ENCODE data around the gene CBX2. TPM values are rescaled to one million over a fixed set of nuclear protein-coding genes. Genes with fewer than 3 reads are reported as not detected.

CBX2 gene
- total RNA-seq, 2 experiments from 2014 or later: 16.2 to 16.5 TPM

DNA sequence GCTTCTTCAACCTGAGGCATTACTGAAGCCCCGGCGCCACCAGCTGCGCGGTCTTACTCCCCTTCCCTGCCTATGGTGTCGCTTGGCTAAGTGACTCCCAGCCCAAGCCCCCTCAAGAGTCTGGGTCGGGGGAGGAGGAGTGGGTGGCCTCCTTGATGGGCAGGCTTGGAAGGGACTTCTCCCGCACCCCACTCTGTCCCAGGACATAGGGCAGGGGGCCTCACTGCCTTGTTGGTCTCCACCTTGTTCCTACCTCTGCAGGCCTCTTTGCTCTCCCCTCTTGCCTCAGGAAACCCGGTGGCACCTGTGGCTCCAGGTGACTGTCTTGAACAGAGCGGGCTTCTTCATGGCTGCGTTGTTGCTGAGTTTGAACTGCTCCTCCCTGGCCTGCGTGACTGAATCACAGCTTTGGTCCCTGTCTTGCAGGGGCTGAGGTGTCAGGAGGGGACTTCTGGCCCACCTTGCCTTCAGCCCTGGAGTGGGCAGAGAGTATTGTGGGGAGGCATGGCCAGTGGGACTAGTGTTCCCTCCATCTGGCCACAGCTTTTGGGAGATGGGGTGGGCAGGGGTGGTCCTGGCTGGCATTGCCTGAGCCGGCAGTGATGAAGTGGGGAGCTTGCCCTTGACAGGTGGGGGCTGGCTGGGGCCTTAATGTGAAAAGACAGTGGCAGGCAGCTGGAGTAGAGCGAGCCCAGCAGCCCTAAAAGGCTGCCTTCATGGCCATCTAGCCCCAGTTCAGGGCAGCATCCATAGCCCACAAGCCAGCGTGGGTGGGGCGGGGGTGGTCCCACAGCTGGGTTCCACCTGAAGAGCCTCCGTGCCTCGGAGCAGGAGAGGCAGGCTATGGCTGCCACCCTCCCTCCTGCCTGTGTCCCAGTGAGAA lies 7.3 kb downstream of the CBX2 start:
- ATAC-seq: no peak
- H3K4me1 Mint-ChIP-seq (ENCODE audit: low read depth): peaks cover 28% of the 10 kb centered on the region
- H3K9me3 Mint-ChIP-seq (ENCODE audit: insufficient read depth): no peaks in the 10 kb centered on the region
- H3K36me3 Mint-ChIP-seq (ENCODE audit: low read depth): peaks cover 16% of the 10 kb centered on the region
- no peak for DNase-seq
- ChIA-PET CTCF (no interaction called here), POLR2A (no interaction called here)
- H3K27ac Mint-ChIP-seq: no peak overlapping the region
- H3K4me3 Mint-ChIP-seq: no peak overlapping the region
- H3K27me3 Mint-ChIP-seq (ENCODE audit: low read depth): peaks cover 27% of the 10 kb centered on the region

GRCh38 chr17:79785900-79786810 lies 8.2 kb downstream of the CBX2 start:
- no peaks in the 10 kb centered on the region for H3K9me3 Mint-ChIP-seq (ENCODE audit: insufficient read depth)
- no peak overlapping the region for H3K4me3 Mint-ChIP-seq
- no peak overlapping the region for H3K27ac Mint-ChIP-seq
- H3K27me3 Mint-ChIP-seq (ENCODE audit: low read depth): peaks cover 35% of the 10 kb centered on the region
- H3K4me1 Mint-ChIP-seq (ENCODE audit: low read depth): peaks cover 27% of the 10 kb centered on the region
- POLR2A ChIA-PET: no interaction called here
- no peak for ATAC-seq
- DNase-seq: no peak
- peaks cover 16% of the 10 kb centered on the region for H3K36me3 Mint-ChIP-seq (ENCODE audit: low read depth)
- CTCF ChIA-PET: interaction anchor here (1.1 kb wide), 1 partner anchor 49 kb away, joined by 3 read pairs; no protein-coding TSS in a partner anchor

GRCh38 chr17:79786930-79787643 lies 9.1 kb downstream of the CBX2 start:
- no peak overlapping the region for H3K27ac Mint-ChIP-seq
- ChIA-PET CTCF (interaction anchor here (1.1 to 1.5 kb wide), 2 partner anchors 9 to 48 kb away, joined by 3 to 4 read pairs; no protein-coding TSS in a partner anchor), POLR2A (no interaction called here)
- H3K27me3 Mint-ChIP-seq (ENCODE audit: low read depth): peaks cover 40% of the 10 kb centered on the region
- no peaks in the 10 kb centered on the region for H3K9me3 Mint-ChIP-seq (ENCODE audit: insufficient read depth)
- no peak for ATAC-seq
- peaks cover 13% of the 10 kb centered on the region for H3K36me3 Mint-ChIP-seq (ENCODE audit: low read depth)
- H3K4me3 Mint-ChIP-seq: no peak overlapping the region
- peaks cover 18% of the 10 kb centered on the region for H3K4me1 Mint-ChIP-seq (ENCODE audit: low read depth)
- no peak for DNase-seq

GRCh38 chr17:79788455-79788854 lies 10.5 kb downstream of the CBX2 start:
- ATAC-seq: no peak
- ChIA-PET CTCF (interaction anchor here (0.8 to 2.2 kb wide), 11 partner anchors 11 to 205 kb away, joined by 3 to 12 read pairs (median 4); partner anchors contain the start of gene CBX2), POLR2A (interaction anchor here (1.4 kb wide), 1 partner anchor 16 kb away, joined by 4 read pairs; no protein-coding TSS in a partner anchor)
- H3K9me3 Mint-ChIP-seq (ENCODE audit: insufficient read depth): no peaks in the 10 kb centered on the region
- H3K4me3 Mint-ChIP-seq: no peak overlapping the region
- no peak for DNase-seq
- H3K4me1 Mint-ChIP-seq (ENCODE audit: low read depth): peaks cover 11% of the 10 kb centered on the region
- peaks cover 48% of the 10 kb centered on the region for H3K27me3 Mint-ChIP-seq (ENCODE audit: low read depth)
- H3K27ac Mint-ChIP-seq: no peak overlapping the region
- peaks cover 4% of the 10 kb centered on the region for H3K36me3 Mint-ChIP-seq (ENCODE audit: low read depth)

DNA sequence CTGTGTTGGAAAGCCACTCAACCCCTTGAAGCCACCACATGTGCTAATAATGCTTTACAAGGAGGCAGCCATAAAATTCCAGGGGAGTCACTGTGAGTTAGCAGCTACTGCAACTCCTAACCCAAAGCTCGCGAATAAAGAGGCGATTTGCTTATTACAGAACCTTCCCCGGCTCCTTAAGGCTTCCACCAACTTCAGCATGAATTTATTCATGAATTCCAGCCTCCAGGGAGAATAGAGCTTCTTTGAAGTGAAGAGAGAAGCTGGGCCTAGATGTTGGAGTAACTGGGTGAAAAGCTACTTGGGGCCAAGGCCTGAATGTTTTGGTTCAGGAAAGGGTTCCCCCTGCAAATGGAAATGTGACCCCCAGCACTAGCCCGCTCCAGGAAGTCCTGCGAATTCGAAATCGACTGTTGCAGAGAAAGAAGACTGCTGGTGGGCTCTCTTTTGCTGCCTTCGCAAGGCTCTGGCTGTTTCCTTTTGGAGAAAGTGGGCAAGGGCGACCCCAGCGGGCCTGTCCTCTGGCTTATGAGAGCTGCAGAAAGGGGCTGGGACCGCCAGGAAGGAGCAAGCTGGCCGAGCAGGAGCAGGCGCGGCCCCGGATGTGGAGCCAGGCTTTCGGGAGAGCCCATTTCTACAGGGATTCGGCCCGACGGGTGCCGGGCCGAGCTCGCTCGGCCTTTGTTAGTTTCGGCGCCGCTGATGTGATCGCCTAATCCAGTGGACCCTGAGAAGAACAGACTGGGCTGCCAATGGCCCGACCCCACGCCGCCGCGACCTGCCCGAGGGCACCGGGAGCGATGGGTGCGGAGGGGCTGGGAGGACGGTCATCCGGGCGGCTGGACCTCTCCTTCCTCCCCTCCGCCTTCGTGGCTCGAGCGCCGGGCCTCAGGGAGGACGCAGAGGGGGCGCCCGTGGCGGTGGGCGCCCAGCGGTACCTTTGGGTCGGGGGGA lies 11.3 kb downstream of the CBX2 start:
- H3K4me3 Mint-ChIP-seq: no peak overlapping the region
- ATAC-seq: no peak
- peaks cover 50% of the 10 kb centered on the region for H3K27me3 Mint-ChIP-seq (ENCODE audit: low read depth)
- H3K36me3 Mint-ChIP-seq (ENCODE audit: low read depth): peaks cover 7% of the 10 kb centered on the region
- CTCF ChIA-PET: interaction anchor here (0.8 to 2.2 kb wide), 13 partner anchors 12 to 204 kb away, joined by 3 to 12 read pairs (median 4); partner anchors contain the start of gene CBX2
- no peak overlapping the region for H3K27ac Mint-ChIP-seq
- H3K9me3 Mint-ChIP-seq (ENCODE audit: insufficient read depth): no peaks in the 10 kb centered on the region
- H3K4me1 Mint-ChIP-seq (ENCODE audit: low read depth): peaks cover 13% of the 10 kb centered on the region
- DNase-seq: no peak
- POLR2A ChIA-PET: interaction anchor here (0.7 to 1.4 kb wide), 2 partner anchors 12 to 15 kb away, joined by 3 to 4 read pairs; no protein-coding TSS in a partner anchor

GRCh38 chr17:79789943-79790804 lies 12.2 kb downstream of the CBX2 start:
- Mint-ChIP-seq H3K4me1 (ENCODE audit: low read depth) (peaks cover 13% of the 10 kb centered on the region), H3K9me3 (ENCODE audit: insufficient read depth) (no peaks in the 10 kb centered on the region), H3K36me3 (ENCODE audit: low read depth) (peaks cover 9% of the 10 kb centered on the region), H3K4me3 (no peak overlapping the region), H3K27ac (no peak overlapping the region), H3K27me3 (ENCODE audit: low read depth) (peaks cover 50% of the 10 kb centered on the region)
- DNase-seq: no peak
- POLR2A ChIA-PET: interaction anchor here (0.6 to 1.4 kb wide), 3 partner anchors 13 to 113 kb away, joined by 3 to 4 read pairs (median 3); no protein-coding TSS in a partner anchor
- CTCF ChIA-PET: interaction anchor here (0.9 to 2.2 kb wide), 7 partner anchors 13 to 203 kb away, joined by 3 to 12 read pairs (median 6); partner anchors contain the start of gene CBX2
- peak; percentile 50 for ATAC-seq

DNA sequence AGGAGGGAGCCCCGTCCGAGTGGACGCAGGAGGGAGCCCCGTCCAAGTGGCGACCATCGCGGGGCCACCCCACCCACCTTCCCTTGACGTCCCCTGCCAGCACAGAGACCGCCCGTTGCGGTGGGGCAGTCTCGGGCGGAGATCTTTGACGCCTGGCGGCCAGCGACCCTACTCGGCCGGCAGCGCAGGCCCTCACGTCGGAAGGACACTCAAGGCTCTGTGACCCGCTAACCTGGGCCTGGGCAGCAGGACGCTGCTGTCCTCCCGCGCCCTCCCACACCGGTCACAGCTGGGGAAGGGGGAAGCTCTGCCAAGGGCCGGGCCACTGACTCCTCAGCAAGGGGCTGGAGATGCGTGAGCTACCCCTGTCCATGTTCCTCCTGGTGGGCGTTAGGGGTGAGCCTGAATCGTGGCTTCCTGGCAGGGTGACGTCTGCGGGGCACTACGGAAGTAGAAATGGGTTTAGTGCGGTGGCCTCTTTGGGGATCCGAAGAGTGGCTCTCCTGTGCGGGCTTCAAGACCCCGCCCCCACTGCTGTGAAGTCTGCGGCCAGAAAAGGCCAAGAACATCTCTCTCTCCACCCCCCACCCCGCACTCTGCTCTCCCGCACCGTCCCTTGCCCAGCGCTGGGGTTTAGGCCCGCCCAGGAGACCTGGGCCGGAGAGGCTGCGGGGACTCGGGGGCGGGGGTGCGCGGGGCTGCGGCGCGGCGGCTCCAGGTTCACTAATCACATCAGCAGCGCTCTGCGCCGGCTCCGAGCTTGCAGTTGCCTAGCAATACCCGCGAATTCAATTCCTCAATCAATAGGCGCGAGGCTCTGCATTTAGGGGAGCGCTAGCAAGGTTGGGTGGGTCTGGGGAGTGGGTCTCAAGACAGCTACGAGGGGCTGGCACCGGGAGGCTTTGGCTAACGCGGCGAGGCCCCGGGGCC lies 13.1 kb downstream of the CBX2 start:
- H3K27ac Mint-ChIP-seq: no peak overlapping the region
- peaks cover 50% of the 10 kb centered on the region for H3K27me3 Mint-ChIP-seq (ENCODE audit: low read depth)
- H3K9me3 Mint-ChIP-seq (ENCODE audit: insufficient read depth): no peaks in the 10 kb centered on the region
- peaks cover 11% of the 10 kb centered on the region for H3K36me3 Mint-ChIP-seq (ENCODE audit: low read depth)
- H3K4me3 Mint-ChIP-seq: no peak overlapping the region
- DNase-seq: no peak
- ChIA-PET POLR2A (interaction anchor here (0.6 kb wide), 1 partner anchor 112 kb away, joined by 3 read pairs; no protein-coding TSS in a partner anchor), CTCF (interaction anchor here (1.6 kb wide), 1 partner anchor 125 kb away, joined by 6 read pairs; no protein-coding TSS in a partner anchor)
- peaks cover 19% of the 10 kb centered on the region for H3K4me1 Mint-ChIP-seq (ENCODE audit: low read depth)
- peak; percentile 27 for ATAC-seq

DNA sequence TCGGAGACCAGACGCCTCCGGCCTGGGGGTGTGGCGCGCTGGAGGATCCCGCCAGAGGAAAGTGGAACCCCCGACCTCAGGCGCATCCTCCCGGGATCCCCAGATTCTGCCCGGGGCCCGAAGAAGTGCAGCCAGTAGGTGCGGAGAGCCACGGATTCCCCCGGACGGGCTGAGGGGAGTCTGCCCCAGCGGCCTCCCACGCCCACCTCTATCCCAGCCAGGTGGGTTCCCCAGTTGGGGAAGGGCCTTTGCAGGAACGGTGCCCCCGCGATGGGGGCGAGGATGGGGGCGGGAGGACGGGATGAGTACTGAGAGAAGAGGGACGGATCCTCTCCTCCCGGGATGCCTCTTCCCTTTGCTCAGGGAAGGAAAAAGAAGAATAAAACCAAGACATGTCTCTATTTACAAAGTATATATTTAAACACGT lies 13.8 kb downstream of the CBX2 start:
- H3K27me3 Mint-ChIP-seq (ENCODE audit: low read depth): peaks cover 48% of the 10 kb centered on the region
- no peaks in the 10 kb centered on the region for H3K9me3 Mint-ChIP-seq (ENCODE audit: insufficient read depth)
- ChIA-PET CTCF (interaction anchor here (0.8 to 1.0 kb wide), 2 partner anchors 20 to 44 kb away, joined by 3 to 4 read pairs; no protein-coding TSS in a partner anchor), POLR2A (no interaction called here)
- H3K36me3 Mint-ChIP-seq (ENCODE audit: low read depth): peaks cover 11% of the 10 kb centered on the region
- DNase-seq (no peak), ATAC-seq (no peak)
- no peak overlapping the region for H3K27ac Mint-ChIP-seq
- H3K4me3 Mint-ChIP-seq: no peak overlapping the region
- peaks cover 23% of the 10 kb centered on the region for H3K4me1 Mint-ChIP-seq (ENCODE audit: low read depth)

GRCh38 chr17:79792341-79792871 lies 14.5 kb downstream of the CBX2 start:
- CTCF ChIA-PET: interaction anchor here (0.8 to 1.3 kb wide), 3 partner anchors 19 to 47 kb away, joined by 3 to 5 read pairs (median 4); no protein-coding TSS in a partner anchor

More at GRCh38 chr17:79792341-79792871, 14.5 kb downstream of the CBX2 start:
- Mint-ChIP-seq H3K36me3 (ENCODE audit: low read depth) (peaks cover 11% of the 10 kb centered on the region), H3K4me3 (no peak overlapping the region), H3K27me3 (ENCODE audit: low read depth) (peaks cover 44% of the 10 kb centered on the region), H3K4me1 (ENCODE audit: low read depth) (peaks cover 23% of the 10 kb centered on the region), H3K9me3 (ENCODE audit: insufficient read depth) (no peaks in the 10 kb centered on the region), H3K27ac (no peak overlapping the region)
- no peak for ATAC-seq
- POLR2A ChIA-PET: no interaction called here
- DNase-seq: no peak
